Measurements from ENCODE around the gene EVA1C. TPM values are rescaled to one million over a fixed set of nuclear protein-coding genes. Genes with fewer than 3 reads are reported as not detected.

EVA1C gene
- total and polyA plus RNA-seq, 9 of the 15 experiments (the other 6 are each of a cell fraction or from before 2014, with no cell fraction given) = 0.22 TPM; not detected in 8

DNA sequence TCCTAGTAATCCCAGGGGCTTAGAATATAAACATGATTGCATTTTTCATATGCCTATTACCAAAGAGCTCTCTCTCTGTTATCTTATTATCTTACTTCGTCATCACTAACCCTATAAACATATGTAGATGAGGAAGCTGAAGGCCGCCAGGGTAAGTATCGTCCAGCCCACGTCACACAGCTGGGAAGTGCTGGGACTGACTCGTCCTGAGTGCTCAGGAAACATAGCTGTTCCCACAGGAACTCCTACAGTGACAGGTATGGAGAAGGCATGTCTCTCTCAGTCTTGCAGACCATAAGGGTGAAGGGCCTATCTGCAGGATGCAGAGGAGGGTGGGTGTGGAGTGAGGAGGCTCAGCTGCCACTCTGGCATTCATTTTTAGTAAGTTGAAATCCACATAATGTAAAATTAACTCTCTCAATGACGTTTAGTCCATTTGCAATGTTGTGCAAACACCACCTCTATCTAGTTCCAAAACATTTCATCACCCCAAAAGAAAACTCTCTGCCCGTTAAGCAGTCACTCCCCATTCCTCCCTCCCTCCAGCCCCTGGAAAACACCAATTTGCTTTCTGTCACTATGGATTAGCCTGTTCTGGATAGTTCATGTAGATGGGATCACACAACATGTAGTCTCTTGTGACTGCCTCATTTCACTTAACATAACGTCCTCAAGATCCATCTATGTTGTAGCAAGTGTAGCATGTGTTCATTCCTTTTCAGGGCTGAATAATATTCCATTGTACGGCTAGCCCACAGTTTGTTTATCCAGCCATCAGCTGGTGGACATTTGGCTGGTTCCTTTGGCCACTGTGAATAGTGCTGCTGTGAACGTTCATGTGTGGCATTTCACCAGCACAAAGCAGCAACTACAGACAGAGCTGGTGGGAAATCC lies 104.5 kb downstream of the EVA1C start (continued):
- no peak for TF ChIP-seq ATF1 (CRISPR knock-in tag; IDR thresholded peaks at IDR 0.05)
- peak; percentile 82 for TF ChIP-seq ATF1 (tag; IDR thresholded peaks at IDR 0.05)

DNA sequence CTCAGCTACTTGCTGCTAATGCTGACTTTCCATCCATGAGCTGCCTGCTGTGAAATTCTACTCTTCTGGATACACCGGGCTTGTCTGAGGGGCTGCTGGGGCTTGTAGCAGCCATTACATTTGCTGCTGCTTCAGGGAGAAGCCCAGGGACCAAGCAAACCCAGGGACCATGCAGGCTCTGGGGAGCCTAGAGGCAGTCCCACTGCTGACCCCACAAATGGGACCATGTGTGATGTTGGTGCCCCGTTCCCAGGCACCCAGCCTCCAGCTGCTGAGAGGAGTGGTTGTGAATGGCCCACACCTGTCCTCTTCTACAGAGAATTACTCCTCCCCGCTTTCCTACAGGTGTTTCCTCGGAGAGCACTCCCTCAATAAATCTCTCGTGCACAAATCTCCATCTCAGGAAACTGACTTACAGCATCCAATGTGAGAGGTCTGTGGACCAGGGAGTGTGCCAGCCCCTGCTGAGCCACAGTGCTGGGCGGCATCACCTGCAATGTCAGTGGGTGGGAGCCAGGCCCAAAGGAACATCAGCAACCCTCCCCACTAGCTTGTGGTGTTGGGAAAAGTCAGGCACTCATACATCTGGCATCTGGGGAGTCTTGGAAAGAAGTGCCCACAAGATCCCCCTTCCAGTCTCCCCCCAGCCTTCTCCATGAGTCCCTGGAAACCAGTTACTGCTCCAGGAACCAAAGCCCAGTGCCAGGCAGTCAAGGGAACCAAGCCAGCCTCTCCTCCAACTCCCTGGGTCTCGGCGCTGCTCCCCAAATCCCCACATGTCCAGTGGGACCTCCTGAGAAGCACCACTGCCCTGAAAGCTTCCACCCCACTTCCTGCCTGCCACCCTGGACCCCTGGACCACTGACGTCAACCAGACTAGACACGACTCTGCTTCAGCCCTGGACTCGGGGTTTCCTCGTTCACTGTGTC lies 107.7 kb downstream of the EVA1C start:
- DNase-seq (ENCODE audit: extremely low read depth in 1 of 4, low spot score in 3 of 4) (no peak), FAIRE-seq (no peak), ATAC-seq (no peak)
- no peak overlapping the region for H3K27ac ChIP-seq (ENCODE audit: extremely low read depth, low read depth, low read length)
- intact Hi-C loops (cut with micrococcal nuclease) = no loop called here
- in situ Hi-C loops (cut with MboI) = no loop called here
- POLR2A ChIA-PET = interaction anchor here (0.6 to 1.5 kb wide), 5 partner anchors 10 to 92 kb away, joined by 3 to 5 read pairs (median 4); no protein-coding TSS in a partner anchor
- CTCF ChIA-PET (ENCODE audit: low intra/inter-chr PET ratio) = no interaction called here
- no peaks in the 10 kb centered on the region for H4K20me1 ChIP-seq (replicated peaks; ENCODE audit: control insufficient read depth, insufficient read depth, low read length)
- H3K9ac ChIP-seq (ENCODE audit: insufficient read depth in 1 of 2, low read depth in 2 of 2, low read length in 2 of 2) = no peak overlapping the region
- no TSS peak for BruUV-seq (replicated peaks)
- H3K4me1 ChIP-seq (replicated peaks in 1 of 2; ENCODE audit: control insufficient read depth in 2 of 2, insufficient read depth in 2 of 2, low read length in 2 of 2) = peaks cover 8 to 22% of the 10 kb centered on the region in 2 experiments; a peak in 4 of 5 replicates
- H3K4me2 ChIP-seq (ENCODE audit: insufficient read depth, low read length) = no peak overlapping the region
- H3K9me3 ChIP-seq (replicated peaks; ENCODE audit: control insufficient read depth, insufficient read depth, low read depth, low read length) = 0 out of 2 replicates have a peak, but pooled peaks cover 3% of the 10 kb centered on the region
- no peak overlapping the region for H2AFZ ChIP-seq (ENCODE audit: low read depth, low read length)
- 11% methylated on average over 12 of the region's 12 CpGs for WGBS (ENCODE audit: insufficient coverage, low coverage, missing lambda C conversion rate)
- H3K4me3 ChIP-seq = no peak overlapping the region
- no peaks in the 10 kb centered on the region for H3K36me3 ChIP-seq (ENCODE audit: control insufficient read depth, insufficient read depth, low read length)
- H3K79me2 ChIP-seq (ENCODE audit: control insufficient read depth, insufficient read depth, low read length) = no peaks in the 10 kb centered on the region
- H3K27me3 ChIP-seq (ENCODE audit: control insufficient read depth in 2 of 2, insufficient read depth in 2 of 2, low read length in 2 of 2) = peaks cover 0 to 6% of the 10 kb centered on the region in 2 experiments; a peak in 2 of 5 replicates
- no peaks in the 10 kb centered on the region for H3K9me1 ChIP-seq (ENCODE audit: control insufficient read depth, insufficient read depth, low read length)
- TF ChIP-seq JUNB (CRISPR knock-in tag; conservative IDR thresholded peaks at IDR 0.05) (no peak), STAG1 (CRISPR knock-in tag; IDR thresholded peaks at IDR 0.05; ENCODE audit: borderline replicate concordance) (no peak), SOX6 (IDR thresholded peaks at IDR 0.05) (no peak)
- TF ChIP-seq, protein P1, sequence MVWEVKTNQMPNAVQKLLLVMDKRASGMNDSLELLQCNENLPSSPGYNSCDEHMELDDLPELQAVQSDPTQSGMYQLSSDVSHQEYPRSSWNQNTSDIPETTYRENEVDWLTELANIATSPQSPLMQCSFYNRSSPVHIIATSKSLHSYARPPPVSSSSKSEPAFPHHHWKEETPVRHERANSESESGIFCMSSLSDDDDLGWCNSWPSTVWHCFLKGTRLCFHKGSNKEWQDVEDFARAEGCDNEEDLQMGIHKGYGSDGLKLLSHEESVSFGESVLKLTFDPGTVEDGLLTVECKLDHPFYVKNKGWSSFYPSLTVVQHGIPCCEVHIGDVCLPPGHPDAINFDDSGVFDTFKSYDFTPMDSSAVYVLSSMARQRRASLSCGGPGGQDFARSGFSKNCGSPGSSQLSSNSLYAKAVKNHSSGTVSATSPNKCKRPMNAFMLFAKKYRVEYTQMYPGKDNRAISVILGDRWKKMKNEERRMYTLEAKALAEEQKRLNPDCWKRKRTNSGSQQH (CRISPR knock-in tag; IDR thresholded peaks at IDR 0.05) = no peak
- TF ChIP-seq, protein P2, sequence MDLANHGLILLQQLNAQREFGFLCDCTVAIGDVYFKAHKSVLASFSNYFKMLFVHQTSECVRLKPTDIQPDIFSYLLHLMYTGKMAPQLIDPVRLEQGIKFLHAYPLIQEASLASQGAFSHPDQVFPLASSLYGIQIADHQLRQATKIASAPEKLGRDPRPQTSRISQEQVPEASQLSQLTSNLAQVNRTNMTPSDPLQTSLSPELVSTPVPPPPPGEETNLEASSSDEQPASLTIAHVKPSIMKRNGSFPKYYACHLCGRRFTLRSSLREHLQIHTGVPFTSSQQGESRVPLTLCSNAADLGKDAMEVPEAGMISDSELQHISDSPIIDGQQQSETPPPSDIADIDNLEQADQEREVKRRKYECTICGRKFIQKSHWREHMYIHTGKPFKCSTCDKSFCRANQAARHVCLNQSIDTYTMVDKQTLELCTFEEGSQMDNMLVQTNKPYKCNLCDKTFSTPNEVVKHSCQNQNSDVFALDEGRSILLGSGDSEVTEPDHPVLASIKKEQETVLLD (IDR thresholded peaks at IDR 0.05) = no peak
- TF ChIP-seq, protein P3, sequence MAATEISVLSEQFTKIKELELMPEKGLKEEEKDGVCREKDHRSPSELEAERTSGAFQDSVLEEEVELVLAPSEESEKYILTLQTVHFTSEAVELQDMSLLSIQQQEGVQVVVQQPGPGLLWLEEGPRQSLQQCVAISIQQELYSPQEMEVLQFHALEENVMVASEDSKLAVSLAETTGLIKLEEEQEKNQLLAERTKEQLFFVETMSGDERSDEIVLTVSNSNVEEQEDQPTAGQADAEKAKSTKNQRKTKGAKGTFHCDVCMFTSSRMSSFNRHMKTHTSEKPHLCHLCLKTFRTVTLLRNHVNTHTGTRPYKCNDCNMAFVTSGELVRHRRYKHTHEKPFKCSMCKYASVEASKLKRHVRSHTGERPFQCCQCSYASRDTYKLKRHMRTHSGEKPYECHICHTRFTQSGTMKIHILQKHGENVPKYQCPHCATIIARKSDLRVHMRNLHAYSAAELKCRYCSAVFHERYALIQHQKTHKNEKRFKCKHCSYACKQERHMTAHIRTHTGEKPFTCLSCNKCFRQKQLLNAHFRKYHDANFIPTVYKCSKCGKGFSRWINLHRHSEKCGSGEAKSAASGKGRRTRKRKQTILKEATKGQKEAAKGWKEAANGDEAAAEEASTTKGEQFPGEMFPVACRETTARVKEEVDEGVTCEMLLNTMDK (IDR thresholded peaks at IDR 0.05; ENCODE audit: borderline replicate concordance, insufficient read depth, low read depth, low read length, poor library complexity, severe bottlenecking) = no peak
- TF ChIP-seq, protein P4, sequence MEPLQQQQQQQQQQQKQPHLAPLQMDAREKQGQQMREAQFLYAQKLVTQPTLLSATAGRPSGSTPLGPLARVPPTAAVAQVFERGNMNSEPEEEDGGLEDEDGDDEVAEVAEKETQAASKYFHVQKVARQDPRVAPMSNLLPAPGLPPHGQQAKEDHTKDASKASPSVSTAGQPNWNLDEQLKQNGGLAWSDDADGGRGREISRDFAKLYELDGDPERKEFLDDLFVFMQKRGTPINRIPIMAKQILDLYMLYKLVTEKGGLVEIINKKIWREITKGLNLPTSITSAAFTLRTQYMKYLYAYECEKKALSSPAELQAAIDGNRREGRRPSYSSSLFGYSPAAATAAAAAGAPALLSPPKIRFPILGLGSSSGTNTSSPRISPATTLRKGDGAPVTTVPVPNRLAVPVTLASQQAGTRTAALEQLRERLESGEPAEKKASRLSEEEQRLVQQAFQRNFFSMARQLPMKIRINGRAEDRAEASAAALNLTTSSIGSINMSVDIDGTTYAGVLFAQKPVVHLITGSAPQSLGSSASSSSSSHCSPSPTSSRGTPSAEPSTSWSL (CRISPR knock-in tag; IDR thresholded peaks at IDR 0.05; ENCODE audit: borderline replicate concordance) = no peak
